ENCODE measurements around the gene TTC28.

GRCh38 chr22:28424427-28425080, 255.1 kb downstream of the TTC28 start:
- TF ChIP-seq ZNF274 (IDR thresholded peaks at IDR 0.05; ENCODE audit: low read depth, low read length) (no peak), YY1 (IDR thresholded peaks at IDR 0.05; ENCODE audit: insufficient read depth, insufficient read length) (no peak), SUZ12 (IDR thresholded peaks at IDR 0.05; ENCODE audit: extremely low read depth, insufficient read depth, insufficient read length) (no peak)
